ENCODE data around the gene GRAP. TPM values are rescaled to one million over a fixed set of nuclear protein-coding genes. Genes with fewer than 3 reads are reported as not detected.

Gene GRAP
- total and polyA plus RNA-seq, 9 of the 15 experiments (the other 6 are each of a cell fraction or from before 2014, with no cell fraction given), result 0.07 to 0.41 (median 0.19) TPM; not detected in 5

- TF ChIP-seq ARID1B (IDR thresholded peaks at IDR 0.05) (0 out of 2 replicates have a peak, but pooled peaks have one; percentile 36), CBFA2T2 (conservative IDR thresholded peaks at IDR 0.05) (peak; percentile 57), ZFX (CRISPR knock-in tag; IDR thresholded peaks at IDR 0.05) (peak; percentile 89), UBTF (IDR thresholded peaks at IDR 0.05; ENCODE audit: borderline replicate concordance in 1 of 2, low read depth in 2 of 2, low read length in 2 of 2) (peak in 1 of 2 experiments; percentile 55; a peak in 1 of 4 replicates), ZNF175 (CRISPR knock-in tag; IDR thresholded peaks at IDR 0.05; ENCODE audit: low read depth) (0 out of 2 replicates have a peak, but pooled peaks have one; percentile 46), ZBTB7A (IDR thresholded peaks at IDR 0.05; ENCODE audit: borderline replicate concordance, control insufficient read depth, low read depth, low read length) (0 out of 2 replicates have a peak, but pooled peaks have one; percentile 19), POLR2AphosphoS5 (IDR thresholded peaks at IDR 0.05; ENCODE audit: control insufficient read depth, insufficient read depth, low read depth, low read length) (0 out of 2 replicates have a peak, but pooled peaks have one; percentile 14), ZBTB40 (IDR thresholded peaks at IDR 0.05) (no peak), ZBTB40 (CRISPR knock-in tag; IDR thresholded peaks at IDR 0.05) (no peak), TRIM24 (IDR thresholded peaks at IDR 0.05) (no peak), RBBP5 (IDR thresholded peaks at IDR 0.05; ENCODE audit: borderline replicate concordance, insufficient read depth, low read length, poor library complexity, severe bottlenecking) (no peak), ILK (tag; IDR thresholded peaks at IDR 0.05; ENCODE audit: borderline replicate concordance, low read depth) (no peak)
- TF ChIP-seq, protein P1, sequence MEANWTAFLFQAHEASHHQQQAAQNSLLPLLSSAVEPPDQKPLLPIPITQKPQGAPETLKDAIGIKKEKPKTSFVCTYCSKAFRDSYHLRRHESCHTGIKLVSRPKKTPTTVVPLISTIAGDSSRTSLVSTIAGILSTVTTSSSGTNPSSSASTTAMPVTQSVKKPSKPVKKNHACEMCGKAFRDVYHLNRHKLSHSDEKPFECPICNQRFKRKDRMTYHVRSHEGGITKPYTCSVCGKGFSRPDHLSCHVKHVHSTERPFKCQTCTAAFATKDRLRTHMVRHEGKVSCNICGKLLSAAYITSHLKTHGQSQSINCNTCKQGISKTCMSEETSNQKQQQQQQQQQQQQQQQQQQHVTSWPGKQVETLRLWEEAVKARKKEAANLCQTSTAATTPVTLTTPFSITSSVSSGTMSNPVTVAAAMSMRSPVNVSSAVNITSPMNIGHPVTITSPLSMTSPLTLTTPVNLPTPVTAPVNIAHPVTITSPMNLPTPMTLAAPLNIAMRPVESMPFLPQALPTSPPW (CRISPR knock-in tag; IDR thresholded peaks at IDR 0.05), result peak; percentile 52
These were observed 64.9 kb downstream of the GRAP start (continued) for GRCh38 chr17:18981642-18982424.

Data from K562 (cell line).